ENCODE data around the gene KLB.
"Not testable (repeated sequence)": the region's sequence is repeated elsewhere in the genome, so short reads cannot be mapped to it uniquely, and the experiment has no call there.

The KLB gene

GRCh38 chr4:39390603-39391002, 16.1 kb upstream of the KLB start:
- Histone ChIP-seq H3K4me2 (ENCODE audit: low read depth, low read length, poor library complexity, severe bottlenecking) (no peak overlapping the region), H3K9me2 (replicated peaks; ENCODE audit: low read depth, low read length) (no peaks in the 10 kb centered on the region), H4K20me1 (ENCODE audit: insufficient read depth, low read length, poor library complexity, severe bottlenecking) (no peaks in the 10 kb centered on the region), H2AFZ (ENCODE audit: low read length) (0 out of 2 replicates have a peak overlapping the region, but pooled peaks have one; percentile 26), H3K79me2 (ENCODE audit: insufficient read depth, low read length) (no peaks in the 10 kb centered on the region), H3K27me3 (ENCODE audit: insufficient read depth, low read length, poor library complexity, severe bottlenecking) (no peaks in the 10 kb centered on the region), H3K4me3 (ENCODE audit: low read length, poor library complexity, severe bottlenecking) (no peak overlapping the region), H3K4me1 (ENCODE audit: insufficient read depth, low read length, poor library complexity, severe bottlenecking) (no peaks in the 10 kb centered on the region), H3F3A (ENCODE audit: low read depth) (no peaks in the 10 kb centered on the region), H3K9me3 (ENCODE audit: insufficient read depth, low read depth, low read length) (no peaks in the 10 kb centered on the region), H3K9ac (ENCODE audit: low read depth, low read length, poor library complexity, severe bottlenecking) (no peak overlapping the region), H3K36me3 (ENCODE audit: insufficient read depth, low read length) (no peaks in the 10 kb centered on the region)
- TF ChIP-seq EZH2phosphoT487 (IDR thresholded peaks at IDR 0.05; ENCODE audit: borderline replicate concordance): no peak
- TF ChIP-seq CTCF (conservative IDR thresholded peaks at IDR 0.05; ENCODE audit: low read length): no peak

GRCh38 chr4:39394706-39395105, 12.0 kb upstream of the KLB start:
- no peak for TF ChIP-seq CTCF (conservative IDR thresholded peaks at IDR 0.05; ENCODE audit: low read length)
- no peak for TF ChIP-seq EZH2phosphoT487 (IDR thresholded peaks at IDR 0.05; ENCODE audit: borderline replicate concordance)
- no peak overlapping the region for H3K4me2 ChIP-seq (ENCODE audit: low read depth, low read length, poor library complexity, severe bottlenecking)
- no peaks in the 10 kb centered on the region for H3K9me2 ChIP-seq (replicated peaks; ENCODE audit: low read depth, low read length)

GRCh38 chr4:39401640-39402039, 5.1 kb upstream of the KLB start:
- H3K9me2 ChIP-seq (replicated peaks; ENCODE audit: low read depth, low read length); H3K9me3 ChIP-seq (ENCODE audit: insufficient read depth, low read depth, low read length); H3K4me2 ChIP-seq (ENCODE audit: low read depth, low read length, poor library complexity, severe bottlenecking); H4K20me1 ChIP-seq (ENCODE audit: insufficient read depth, low read length, poor library complexity, severe bottlenecking); H3F3A ChIP-seq (ENCODE audit: low read depth); H3K4me1 ChIP-seq (ENCODE audit: insufficient read depth, low read length, poor library complexity, severe bottlenecking); H3K36me3 ChIP-seq (ENCODE audit: insufficient read depth, low read length); H3K79me2 ChIP-seq (ENCODE audit: insufficient read depth, low read length); H3K9ac ChIP-seq (ENCODE audit: low read depth, low read length, poor library complexity, severe bottlenecking); H2AFZ ChIP-seq (ENCODE audit: low read length); H3K27me3 ChIP-seq (ENCODE audit: insufficient read depth, low read length, poor library complexity, severe bottlenecking); H3K4me3 ChIP-seq (ENCODE audit: low read length, poor library complexity, severe bottlenecking): not testable (repeated sequence)

More at GRCh38 chr4:39394706-39395105, 12.0 kb upstream of the KLB start:
- Histone ChIP-seq H3K4me3 (ENCODE audit: low read length, poor library complexity, severe bottlenecking) (no peak overlapping the region), H3K27me3 (ENCODE audit: insufficient read depth, low read length, poor library complexity, severe bottlenecking) (no peaks in the 10 kb centered on the region), H3K4me1 (ENCODE audit: insufficient read depth, low read length, poor library complexity, severe bottlenecking) (no peaks in the 10 kb centered on the region), H3K79me2 (ENCODE audit: insufficient read depth, low read length) (no peaks in the 10 kb centered on the region), H3K9me3 (ENCODE audit: insufficient read depth, low read depth, low read length) (no peaks in the 10 kb centered on the region), H3K9ac (ENCODE audit: low read depth, low read length, poor library complexity, severe bottlenecking) (no peak overlapping the region), H3F3A (ENCODE audit: low read depth) (no peaks in the 10 kb centered on the region), H4K20me1 (ENCODE audit: insufficient read depth, low read length, poor library complexity, severe bottlenecking) (no peaks in the 10 kb centered on the region), H3K36me3 (ENCODE audit: insufficient read depth, low read length) (no peaks in the 10 kb centered on the region), H2AFZ (ENCODE audit: low read length) (no peak overlapping the region)

GRCh38 chr4:39407584-39407885, 805 bp downstream of the KLB start:
- no peak for TF ChIP-seq CTCF (conservative IDR thresholded peaks at IDR 0.05; ENCODE audit: low read length)
- no peak for TF ChIP-seq EZH2phosphoT487 (IDR thresholded peaks at IDR 0.05; ENCODE audit: borderline replicate concordance)
- no peaks in the 10 kb centered on the region for H3K36me3 ChIP-seq (ENCODE audit: insufficient read depth, low read length)
- H3K9me3 ChIP-seq (ENCODE audit: insufficient read depth, low read depth, low read length): no peaks in the 10 kb centered on the region
- no peaks in the 10 kb centered on the region for H3K9me2 ChIP-seq (replicated peaks; ENCODE audit: low read depth, low read length)
- no peaks in the 10 kb centered on the region for H3K4me1 ChIP-seq (ENCODE audit: insufficient read depth, low read length, poor library complexity, severe bottlenecking)
- H3K4me2 ChIP-seq (ENCODE audit: low read depth, low read length, poor library complexity, severe bottlenecking): no peak overlapping the region
- no peaks in the 10 kb centered on the region for H3F3A ChIP-seq (ENCODE audit: low read depth)
- no peaks in the 10 kb centered on the region for H4K20me1 ChIP-seq (ENCODE audit: insufficient read depth, low read length, poor library complexity, severe bottlenecking)
- H3K79me2 ChIP-seq (ENCODE audit: insufficient read depth, low read length): no peaks in the 10 kb centered on the region
- H3K27me3 ChIP-seq (ENCODE audit: insufficient read depth, low read length, poor library complexity, severe bottlenecking): no peaks in the 10 kb centered on the region
- H3K4me3 ChIP-seq (ENCODE audit: low read length, poor library complexity, severe bottlenecking): no peak overlapping the region
- H3K9ac ChIP-seq (ENCODE audit: low read depth, low read length, poor library complexity, severe bottlenecking): no peak overlapping the region
- H2AFZ ChIP-seq (ENCODE audit: low read length): no peak overlapping the region

Measured in Loucy (cell line).